Heart left ventricle (tissue), 13 donors: ENCODE results near the gene TCN2.

Experiments used
- POLR2A ChIP-seq, 2 donors: fragments of 450-650 bp; IDR thresholded peaks; one replicate each; pipeline ENCODE4 v1.6.1; 2017; ENCODE audit warnings: antibody characterized with exemption in 2 of 2, mild to moderate bottlenecking in 2 of 2, moderate library complexity in 2 of 2
- TF ChIP-seq, protein P1 (sequence below), 12 donors: fragments of 200-600 bp; sonication (generic) in 4 of 12; IDR thresholded peaks; one replicate each; pipeline versions ENCODE4 v1.5.0 to v1.8.0; 2018 to 2022; ENCODE audit warnings: antibody characterized with exemption in 12 of 12, mild to moderate bottlenecking in 5 of 12
- donor health status: ischemic (EF 13 %, LVEDD 7.1; RV severe dilation, severe dysfunction).
- donor health status: DM: no; HTN: yes; CAD: no.
- donor health status: DM: no; HTN: no; CAD: no.
- donor health status: ischemic (EF 25% LVEDD 6.9; RV normal size, moderate dysfunction).
- donor health status: ischemic (EF 25% LVEDD 5.7; RV mildly dilated, moderate dysfunction).
- donor health status: ischemic (EF 35%, LVEDD 5.7; RV mildly dilated, moderate dysfunction).
- donor health status: nonischemic (EF 11% LVEDD 7.7; RV severe dilation, severe dysfunction).
- donor health status: DM: yes; HTN: yes; CAD: no.
- donor health status: PGD.
- donor health status: ischemic (EF 29% LVEDD 5.4; RV normal size, mild dysfunction).
- donor health status: nonischemic (EF 23%, LVEDD 6.1; RV moderate dilation, normal function).

DNA sequence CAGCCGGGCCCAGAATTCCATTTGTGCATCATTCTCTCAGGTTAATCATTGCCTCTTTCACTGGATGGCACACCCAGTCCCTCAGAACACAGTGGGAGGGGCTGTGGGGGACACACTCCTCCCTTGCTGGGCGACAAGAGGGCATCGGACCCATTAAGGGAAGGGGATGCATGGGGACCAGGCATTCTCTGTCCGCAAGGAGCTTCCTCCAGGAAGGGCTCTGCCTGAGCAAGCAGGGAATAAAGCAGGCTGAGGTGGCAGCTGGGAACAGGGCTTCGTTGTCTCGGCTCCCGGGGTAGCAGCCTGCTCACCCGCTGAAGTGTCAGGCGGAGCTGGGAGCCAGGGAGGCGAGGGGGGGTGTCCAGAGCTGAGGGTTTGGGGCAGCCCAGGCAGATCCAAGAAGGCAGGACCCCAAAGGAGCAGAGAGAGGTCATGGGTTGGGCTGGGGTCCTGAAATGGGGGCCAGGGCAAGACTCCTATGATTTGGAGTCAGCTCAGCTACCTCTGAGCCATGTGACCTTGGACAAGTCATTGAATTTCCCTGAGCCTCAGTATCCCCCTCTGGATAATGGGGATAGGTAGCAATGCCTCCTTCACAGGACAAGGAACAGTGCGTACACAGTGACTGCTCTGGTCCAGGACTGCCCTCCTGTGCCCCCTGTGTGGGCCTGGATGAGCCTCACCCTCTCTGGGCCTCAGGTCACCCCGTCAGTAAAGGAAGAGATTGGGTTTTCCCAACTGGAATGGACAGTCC is 34.0 kb upstream of the TCN2 start:
- TF ChIP-seq, protein P1, sequence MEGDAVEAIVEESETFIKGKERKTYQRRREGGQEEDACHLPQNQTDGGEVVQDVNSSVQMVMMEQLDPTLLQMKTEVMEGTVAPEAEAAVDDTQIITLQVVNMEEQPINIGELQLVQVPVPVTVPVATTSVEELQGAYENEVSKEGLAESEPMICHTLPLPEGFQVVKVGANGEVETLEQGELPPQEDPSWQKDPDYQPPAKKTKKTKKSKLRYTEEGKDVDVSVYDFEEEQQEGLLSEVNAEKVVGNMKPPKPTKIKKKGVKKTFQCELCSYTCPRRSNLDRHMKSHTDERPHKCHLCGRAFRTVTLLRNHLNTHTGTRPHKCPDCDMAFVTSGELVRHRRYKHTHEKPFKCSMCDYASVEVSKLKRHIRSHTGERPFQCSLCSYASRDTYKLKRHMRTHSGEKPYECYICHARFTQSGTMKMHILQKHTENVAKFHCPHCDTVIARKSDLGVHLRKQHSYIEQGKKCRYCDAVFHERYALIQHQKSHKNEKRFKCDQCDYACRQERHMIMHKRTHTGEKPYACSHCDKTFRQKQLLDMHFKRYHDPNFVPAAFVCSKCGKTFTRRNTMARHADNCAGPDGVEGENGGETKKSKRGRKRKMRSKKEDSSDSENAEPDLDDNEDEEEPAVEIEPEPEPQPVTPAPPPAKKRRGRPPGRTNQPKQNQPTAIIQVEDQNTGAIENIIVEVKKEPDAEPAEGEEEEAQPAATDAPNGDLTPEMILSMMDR (IDR thresholded peaks at IDR 0.05) = no peak
- TF ChIP-seq POLR2A (IDR thresholded peaks at IDR 0.05) = no peak
